GM19397 (cell line): ENCODE measurements around the gene IRAK2.
A peak's percentile ranks its signal among the peaks of the same experiment; 100 is the strongest.

Experiments
- ATAC-seq: cut with Tn5 transposase; IDR thresholded peaks from one replicate; pipeline ENCODE4 v1.9.1; 2021; ENCODE audit warnings: mild to moderate bottlenecking, moderate library complexity; ENCODE audit not compliant: unreplicated experiment

The IRAK2 gene

DNA sequence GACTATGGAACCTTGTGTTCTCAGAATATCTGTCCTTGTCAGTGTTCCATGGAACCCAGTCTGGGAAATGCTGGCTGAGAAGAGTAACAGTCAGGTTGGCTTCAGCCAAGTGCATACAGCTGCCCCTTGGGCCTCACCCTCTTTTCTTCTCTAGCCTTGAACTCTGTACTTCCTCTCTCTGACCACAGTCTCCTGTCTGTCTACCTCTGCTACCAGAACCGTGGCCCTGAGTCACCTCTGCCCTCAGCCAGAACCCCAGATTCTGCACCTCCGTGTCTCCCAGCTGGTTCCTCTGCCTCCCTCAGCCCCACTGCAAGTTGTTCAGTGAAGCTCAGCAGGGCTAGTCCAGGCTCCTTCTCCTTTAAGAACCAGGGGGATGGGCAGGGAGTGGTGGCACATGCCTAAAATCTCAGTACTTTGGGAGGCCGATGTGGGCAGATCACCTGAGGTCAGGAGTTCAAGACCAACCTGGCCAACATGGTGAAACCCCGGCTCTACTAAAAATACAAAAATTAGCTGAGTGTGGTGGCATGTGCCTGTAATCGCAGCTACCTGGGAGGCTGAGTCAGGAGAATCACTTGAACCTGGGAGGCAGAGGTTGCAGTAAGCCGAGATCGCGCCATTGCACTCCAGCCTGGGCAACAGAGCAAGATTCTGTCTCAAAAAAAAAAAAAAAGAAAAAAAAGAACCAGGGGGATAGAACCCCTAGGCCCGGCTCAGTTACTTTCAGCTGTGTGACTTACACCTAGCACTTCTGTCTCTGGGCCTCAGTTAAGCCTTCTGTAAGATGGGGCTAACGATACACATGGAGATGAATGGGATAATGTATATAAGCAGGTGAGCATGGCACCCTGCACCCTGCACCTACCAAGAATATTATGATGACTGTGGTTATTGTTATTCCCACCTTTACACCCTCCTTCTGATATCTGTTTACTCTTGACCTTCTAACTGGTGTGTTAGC, 59.2 kb downstream of the IRAK2 start:
- peak; percentile 62 for ATAC-seq

DNA sequence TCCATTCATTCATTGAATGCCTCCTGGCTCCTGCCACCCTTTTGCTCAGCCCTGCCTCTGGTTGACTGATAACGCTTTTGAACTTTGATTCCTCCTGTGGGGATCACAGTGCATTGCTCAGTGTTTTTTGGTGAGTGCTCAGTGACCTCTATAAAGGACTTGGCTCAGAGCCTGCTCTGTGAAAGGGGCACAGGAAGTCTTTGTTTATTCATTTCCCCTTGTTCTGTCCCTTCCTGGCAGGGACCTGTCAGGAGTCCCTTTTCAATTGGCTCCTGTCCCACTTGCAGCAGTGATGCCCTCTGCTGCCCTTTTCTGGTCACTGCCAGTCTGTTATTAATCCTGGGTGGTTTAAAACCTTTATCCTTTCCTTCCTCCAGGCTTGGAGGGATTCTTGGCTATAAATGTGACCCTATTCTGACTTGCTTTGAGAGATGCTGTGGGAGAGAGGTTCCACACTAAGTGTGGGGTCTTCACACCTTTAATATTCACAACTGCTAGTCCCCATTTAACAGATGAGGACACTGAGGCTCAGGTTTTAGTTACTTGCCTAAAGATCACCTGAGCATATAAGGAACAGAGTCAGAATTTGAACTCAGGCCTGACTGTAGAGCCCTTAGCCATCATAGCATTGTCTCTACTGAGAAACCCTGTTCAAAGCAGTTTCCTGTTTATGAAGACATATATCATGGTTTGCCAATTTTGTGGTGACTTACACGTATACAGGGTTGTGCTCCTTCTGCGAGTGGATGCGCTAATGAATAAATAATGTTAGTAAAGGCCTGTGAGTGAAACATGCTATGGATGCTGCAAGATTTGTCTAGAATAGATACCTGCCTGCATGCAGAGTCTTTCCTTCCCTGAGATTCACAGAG, 60.3 kb downstream of the IRAK2 start:
- no peak for ATAC-seq

DNA sequence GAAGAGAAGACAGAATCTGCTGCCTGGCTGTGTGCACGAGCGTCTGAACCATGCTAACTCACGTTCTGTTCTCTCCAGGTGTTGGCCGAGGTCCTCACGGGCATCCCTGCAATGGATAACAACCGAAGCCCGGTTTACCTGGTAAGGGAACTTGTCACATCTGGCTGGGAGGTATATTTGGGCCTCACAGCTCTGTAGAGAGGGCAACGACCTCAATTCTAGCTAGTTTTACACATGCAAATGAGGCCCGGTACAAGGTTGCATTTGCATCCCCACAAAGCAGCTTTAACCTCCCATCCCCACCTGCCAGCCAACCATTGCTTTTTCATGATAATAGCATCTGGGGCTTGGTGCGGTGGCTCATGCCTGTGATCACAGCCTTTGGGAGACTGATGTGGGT, 61.6 kb downstream of the IRAK2 start:
- no peak for ATAC-seq

DNA sequence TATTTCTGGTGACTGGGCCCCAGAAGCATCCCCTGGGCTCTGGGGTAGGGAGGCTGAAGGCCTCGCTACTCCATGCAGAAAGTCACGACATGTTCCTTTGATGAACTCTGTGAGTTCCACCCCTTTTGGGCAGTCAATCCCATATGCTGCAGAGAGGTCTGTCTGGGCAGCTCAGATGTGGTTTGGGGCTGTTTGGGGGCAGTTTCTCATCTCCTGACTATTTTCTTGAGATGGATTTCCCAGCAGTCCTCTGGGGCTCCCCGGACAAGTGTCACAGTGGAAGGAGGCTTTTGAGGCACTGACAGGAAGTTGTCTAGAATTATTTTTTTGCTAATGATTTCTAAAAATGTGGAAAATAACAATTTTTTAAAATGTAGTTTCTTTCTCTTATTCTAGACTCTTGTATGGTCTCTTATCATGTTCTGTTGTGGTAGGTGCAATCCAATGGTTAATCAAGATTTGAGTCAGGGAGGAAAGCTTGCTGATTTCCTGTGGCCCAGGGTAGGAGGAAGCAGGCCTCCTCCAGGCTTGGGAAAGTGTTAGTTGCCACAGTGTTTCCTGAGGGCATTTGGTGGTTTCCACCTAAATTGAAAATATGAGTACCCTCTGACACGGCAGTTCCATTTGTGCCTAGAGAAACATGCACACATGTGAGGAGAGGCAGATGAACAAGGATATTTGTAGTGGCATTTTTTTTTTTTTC, 63.7 kb downstream of the IRAK2 start:
- ATAC-seq = no peak

DNA sequence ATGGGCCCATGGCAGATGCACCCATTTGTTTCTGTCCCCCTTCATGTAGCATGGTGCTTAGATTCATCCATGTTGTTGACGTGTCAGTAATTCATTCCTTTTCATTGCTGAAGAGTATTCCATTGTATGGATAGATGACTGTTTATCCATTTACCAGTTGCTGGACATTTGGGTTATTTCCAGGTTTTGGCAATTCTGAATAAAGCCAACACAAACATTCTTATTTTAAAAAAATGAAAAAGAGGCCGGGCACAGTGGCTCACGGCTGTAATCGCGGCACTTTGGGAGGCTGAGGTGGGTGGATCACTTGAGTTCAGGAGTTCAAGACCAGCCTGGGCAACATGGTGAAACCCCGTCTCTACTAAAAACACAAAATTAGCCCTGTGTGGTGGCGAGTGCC, 64.9 kb downstream of the IRAK2 start:
- no peak for ATAC-seq

DNA sequence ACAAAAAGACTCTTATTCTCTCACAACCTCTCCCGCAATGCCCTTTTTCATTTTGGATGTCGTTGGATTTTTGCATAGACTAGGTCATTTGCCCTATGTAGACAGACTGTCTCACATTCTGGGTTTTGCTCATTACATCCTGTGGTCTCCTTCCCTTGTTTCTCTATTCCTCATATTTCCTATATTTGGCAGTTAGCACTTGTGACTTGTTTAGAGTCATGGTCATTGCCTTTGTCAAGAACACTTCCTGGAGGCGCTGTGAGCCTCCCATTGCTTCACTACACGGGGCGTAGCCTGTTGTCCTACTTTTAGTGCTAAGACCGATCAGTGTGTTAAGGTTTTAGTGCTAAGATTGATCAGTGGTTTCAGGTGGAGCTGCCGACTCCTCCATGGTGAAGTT, 67.4 kb downstream of the IRAK2 start:
- ATAC-seq = no peak

DNA sequence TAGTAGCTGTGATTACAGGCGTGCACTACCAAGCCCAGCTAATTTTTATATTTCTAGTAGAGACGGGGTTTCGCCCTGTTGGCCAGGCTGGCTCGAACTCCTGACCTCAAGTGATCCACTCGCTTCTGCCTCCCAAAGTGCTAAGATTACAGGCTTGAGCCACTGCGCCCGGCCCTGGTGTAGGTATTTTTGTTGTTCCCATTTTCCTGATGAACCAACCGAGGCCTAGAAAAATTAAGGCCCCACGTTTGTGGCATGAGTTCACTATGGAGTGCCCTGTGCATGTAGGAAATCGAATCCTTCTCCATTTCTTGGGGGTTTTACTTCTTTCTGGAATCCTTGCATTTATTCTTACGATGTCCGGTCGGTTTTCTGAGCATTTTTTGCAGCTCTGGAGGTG, 69.3 kb downstream of the IRAK2 start:
- ATAC-seq = no peak

DNA sequence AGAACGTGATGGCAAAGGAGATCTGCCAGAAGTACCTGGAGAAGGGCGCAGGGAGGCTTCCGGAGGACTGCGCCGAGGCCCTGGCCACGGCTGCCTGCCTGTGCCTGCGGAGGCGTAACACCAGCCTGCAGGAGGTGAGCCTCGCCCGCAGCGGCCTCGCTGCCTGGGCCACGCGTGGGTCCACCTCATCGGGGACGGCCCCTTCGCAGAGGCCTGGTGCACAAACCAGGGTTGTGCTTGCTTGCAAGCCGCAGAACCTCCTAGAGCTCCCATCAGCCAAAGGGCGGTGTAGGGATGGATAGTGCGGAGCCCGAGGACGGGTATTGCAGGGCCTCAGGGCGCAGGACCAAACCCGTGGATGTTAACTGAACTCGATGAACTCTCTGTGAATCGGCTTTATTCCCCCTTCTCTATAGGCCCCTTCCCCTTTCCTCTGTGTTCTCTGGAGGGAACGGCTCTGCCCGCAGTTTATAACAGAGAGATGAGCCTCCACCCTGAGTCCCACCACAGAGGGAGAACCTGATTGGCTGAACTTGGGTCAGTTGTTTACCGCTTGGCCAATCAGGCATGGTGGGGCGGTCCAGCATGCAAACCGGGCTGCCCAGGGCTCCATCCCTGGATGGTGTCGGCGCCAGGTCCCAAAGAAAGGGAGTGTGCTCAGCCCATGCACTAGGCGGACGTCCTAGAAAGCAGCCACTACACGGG, 70.0 kb downstream of the IRAK2 start:
- ATAC-seq = no peak

DNA sequence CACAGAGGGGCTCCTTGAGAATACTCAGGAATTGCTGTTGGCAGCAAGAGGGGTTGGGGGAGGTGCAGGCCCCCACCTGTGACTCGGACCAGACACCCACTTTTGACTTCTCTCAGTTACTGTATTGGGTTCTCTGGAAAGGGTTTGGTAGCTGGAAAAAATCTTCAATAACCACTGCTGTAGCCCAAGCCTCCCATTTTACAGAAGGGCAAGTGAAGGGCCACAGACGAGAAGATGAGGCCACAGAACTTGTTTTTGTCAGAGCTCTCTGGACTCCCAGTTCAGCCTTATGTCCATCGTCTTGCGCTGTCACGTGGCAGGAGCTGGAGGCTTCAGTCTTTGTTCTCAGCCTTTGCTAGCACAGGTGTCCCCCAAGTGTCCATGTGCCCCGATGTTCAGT, 70.8 kb downstream of the IRAK2 start:
- ATAC-seq = no peak

DNA sequence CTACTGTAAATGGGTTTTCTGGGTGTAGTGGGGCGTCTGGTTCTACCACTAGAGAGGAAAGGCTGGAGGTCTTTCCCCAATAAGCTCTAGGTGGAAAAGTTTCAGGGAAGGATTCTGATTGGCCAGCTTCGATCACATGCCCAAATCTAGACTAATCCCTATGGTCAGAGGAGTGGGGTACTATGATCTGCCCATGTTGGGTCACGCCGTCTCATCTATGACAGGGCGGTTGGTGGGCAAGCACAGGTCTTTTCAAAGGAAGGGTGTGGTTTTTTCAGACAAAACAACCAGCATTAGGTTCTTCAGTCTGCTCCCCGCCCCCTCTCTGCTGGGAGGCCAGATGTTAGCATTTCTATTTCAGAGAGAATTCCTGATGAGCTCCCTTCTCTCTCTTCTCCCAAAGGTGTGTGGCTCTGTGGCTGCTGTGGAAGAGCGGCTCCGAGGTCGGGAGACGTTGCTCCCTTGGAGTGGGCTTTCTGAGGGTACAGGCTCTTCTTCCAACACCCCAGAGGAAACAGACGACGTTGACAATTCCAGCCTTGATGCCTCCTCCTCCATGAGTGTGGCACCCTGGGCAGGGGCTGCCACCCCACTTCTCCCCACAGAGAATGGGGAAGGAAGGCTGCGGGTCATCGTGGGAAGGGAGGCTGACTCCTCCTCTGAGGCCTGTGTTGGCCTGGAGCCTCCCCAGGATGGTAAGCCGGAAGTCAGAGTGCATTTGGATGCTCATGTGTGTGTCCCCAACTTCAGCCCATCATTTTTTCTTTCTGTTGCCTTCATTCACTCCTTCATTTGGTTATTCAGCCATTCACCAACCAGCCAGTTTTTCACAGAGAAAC, 73.8 kb downstream of the IRAK2 start:
- no peak for ATAC-seq

DNA sequence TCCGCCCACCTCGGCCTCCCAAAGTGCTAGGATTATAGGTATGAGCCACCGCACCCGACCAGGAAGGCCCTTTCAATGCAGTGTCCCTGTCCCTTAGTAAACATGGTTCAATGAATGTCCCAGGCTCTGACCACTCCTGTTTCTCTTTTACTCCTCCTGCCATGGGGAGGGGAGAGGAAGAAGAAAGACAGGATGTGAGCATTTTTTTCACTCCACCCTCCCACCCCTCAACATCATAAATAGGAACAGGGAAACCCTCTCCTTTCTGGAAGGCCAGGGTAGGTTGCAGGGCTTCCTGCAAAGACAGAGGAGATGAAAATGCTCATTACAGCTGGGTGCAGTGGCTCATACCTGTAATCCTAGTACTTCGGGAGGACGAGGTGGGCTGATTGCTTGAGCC, 76.1 kb downstream of the IRAK2 start:
- ATAC-seq = no peak

DNA sequence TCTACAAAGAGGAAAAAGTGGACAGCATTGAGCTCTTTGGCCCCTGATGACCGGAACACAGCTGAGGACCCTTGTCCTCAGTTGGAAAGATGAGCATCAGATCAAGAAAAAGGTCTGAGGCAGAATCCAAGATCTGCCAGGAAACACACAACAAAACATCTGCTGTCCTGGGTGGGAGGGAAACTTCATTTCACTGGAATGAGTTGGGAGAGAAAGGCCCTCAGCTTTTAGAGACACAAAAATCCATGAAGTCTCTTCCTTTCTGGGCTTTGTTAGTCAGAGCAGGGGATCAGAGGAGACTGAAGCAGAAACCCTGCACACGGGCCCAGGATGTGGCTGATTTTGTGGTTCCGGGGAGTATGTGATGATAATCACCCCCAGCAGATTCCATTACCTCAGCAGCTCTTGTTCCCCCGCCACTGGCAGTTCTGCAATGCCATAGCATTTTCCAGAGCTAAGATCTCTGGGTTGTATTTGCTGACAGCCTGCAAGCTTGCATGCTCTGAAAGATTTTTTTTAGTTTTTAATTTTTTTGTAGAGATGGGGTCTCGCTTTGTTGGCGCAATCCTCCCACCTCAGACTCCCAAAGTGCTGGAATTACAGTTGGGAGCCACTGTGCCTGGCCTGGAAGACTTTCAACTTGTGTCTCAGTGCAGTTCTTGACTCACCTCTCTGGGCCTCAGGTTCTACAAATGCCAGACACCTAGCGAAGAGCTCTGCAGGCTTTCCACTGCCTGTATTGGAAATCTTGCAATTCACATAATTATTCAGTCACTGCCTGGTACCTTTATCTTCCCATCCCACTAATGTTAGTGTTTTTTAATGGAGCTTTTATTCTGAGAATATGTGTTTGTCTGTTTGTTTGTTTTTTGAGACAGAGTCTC, 77.7 kb downstream of the IRAK2 start:
- no peak for ATAC-seq

DNA sequence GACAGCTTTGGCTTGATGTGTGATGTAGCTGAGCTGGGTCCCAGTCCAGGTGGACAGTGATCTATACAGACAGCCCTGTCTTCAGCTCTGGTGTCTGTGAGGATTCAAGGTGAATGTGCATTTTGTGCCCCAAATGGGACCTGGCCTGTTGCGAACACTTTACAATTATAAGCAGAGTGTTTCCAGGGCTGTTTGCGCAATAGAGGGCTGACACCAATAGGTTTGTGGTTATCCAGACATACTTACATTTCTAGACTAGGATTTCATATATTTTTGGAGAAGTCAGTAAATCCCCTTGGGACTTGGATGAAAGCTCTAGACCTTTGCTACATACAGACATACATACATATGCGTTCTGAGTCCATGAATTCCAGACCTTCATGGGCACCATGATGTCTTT, 79.3 kb downstream of the IRAK2 start:
- no peak for ATAC-seq

DNA sequence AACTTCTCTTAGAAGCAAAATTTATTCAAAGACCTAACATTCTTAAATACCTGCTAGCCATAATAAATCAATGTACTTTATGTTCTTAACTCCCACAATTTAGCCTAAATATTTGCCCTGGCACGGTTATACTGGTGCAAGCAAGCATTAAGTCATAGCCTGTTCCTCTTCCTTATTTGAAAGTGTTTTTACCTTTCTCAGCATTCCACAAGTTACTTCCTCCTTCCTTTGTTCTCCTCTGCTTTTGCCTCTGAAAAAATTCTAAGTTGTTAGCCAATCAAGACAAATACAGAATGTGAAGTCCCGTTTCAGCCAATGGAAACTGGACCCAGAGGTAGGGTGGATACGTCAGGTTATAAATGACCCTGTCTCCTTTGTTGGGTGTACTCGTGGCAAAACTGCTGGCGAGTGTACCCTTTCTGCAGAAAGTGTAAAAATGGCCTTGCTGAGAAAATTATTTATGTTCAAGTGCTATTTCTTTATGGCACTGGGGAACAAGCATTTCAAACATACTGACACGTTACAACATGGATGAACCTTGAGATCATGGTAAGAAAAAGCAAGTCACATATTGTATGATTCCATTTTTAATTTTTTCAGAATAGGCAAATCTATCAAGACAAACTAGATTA, 80.5 kb downstream of the IRAK2 start:
- ATAC-seq = no peak

DNA sequence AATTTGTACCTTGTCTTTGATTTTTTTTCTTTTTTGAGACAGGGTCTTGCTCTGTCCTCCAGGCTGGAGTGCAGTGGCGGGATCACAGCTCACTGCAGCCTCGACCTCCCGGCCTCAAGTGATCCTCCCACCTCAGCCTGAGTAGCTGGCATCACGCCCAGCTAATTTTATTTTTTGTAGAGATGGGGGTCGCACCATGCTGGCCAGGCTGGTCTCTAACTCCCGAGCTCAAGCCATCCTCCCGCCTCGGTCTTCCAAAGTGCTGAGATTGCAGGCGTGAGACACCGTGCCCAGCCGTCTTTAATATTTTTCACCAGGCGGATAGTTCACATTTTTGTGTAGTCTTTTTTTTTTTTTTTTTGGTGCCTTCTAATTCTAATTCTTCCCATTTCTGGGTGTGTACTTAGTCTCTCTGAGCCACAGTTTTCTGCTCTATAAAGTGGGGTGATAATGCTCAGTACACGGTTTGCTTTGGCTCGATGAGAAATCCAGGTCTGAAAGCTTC, 83.0 kb downstream of the IRAK2 start:
- no peak for ATAC-seq

DNA sequence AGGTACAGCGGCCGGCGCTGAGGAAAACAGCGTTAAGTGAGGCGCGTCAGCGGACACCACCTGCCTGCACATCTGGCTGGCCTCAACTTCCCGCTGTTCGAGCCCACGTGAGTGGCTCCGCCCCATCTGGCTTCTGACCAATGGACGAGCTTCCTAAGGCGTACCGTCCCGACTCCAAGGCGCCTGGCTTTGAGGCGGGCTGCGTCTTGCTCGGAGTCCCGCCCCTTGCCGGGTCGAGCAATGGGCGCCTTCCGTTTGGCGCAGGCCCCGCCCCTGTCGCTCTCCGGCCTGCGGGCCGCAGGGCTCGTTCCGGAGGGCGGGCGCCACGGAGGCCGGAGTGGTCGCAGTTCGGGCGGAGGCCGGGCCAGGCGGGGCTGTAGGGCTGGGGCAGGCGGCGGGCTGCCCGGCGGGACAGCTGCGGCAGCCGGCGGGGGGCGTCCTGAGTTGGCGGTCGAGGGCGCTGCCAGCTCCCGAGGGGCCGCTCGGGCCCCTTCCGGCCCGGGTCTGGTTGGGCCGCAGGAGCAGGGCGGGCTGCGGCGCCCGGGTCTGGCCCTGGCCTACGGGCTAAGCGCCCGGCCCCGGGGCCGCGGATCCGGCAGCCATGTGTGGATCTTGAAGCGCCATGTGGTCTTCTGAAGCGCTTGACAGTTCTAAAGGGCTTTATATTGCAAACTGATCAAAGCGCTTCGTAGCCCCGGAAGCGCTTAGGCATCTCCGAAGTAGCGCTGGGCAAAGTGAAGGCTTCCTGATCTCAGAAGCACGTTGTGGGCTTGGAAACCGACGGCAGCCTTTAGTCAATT, 83.7 kb downstream of the IRAK2 start, which contains the start of gene TATDN2:
TSS of gene TATDN2 (plus strand) at position 276 of the 800 bp plus-strand sequence. CDS start 742 bp downstream, outside the sequence.
- peak; percentile 94 for ATAC-seq
